ENCODE results near the gene UFSP1.
A peak's percentile ranks its signal among the peaks of the same experiment; 100 is the strongest.

The UFSP1 gene

GRCh38 chr7:100880645-100881044, 8.9 kb downstream of the UFSP1 start:
- DNase-seq = no peak

GRCh38 chr7:100879685-100880261, 9.7 kb downstream of the UFSP1 start:
- DNase-seq = no peak

- no peak for DNase-seq
These were observed 10.8 kb downstream of the UFSP1 start for GRCh38 chr7:100878685-100879084.

GRCh38 chr7:100878013-100878412, 11.5 kb downstream of the UFSP1 start:
- DNase-seq = no peak

- peak; percentile 50 for DNase-seq
These were observed 14.2 kb downstream of the UFSP1 start for GRCh38 chr7:100875356-100875751.

- DNase-seq = peak; percentile 100
These were observed 14.7 kb downstream of the UFSP1 start, which contains the start of gene SRRT for GRCh38 chr7:100874577-100875355. SRRT (plus strand) TSS chr7:100875103; CDS start chr7:100875591, 488 bp downstream.

- DNase-seq = peak; percentile 45
These were observed 15.3 kb downstream of the UFSP1 start for GRCh38 chr7:100874300-100874576.

GRCh38 chr7:100873599-100874299, 15.8 kb downstream of the UFSP1 start:
- DNase-seq = no peak

- no peak for DNase-seq
These were observed 21.6 kb downstream of the UFSP1 start for GRCh38 chr7:100867776-100868485.

GRCh38 chr7:100867040-100867775, 22.3 kb downstream of the UFSP1 start, which contains the start of gene TRIP6:
TRIP6 (plus strand) TSS chr7:100867387; CDS start chr7:100867498, 111 bp downstream.
- DNase-seq = peak; percentile 45

- no peak for DNase-seq
These were observed 22.8 kb downstream of the UFSP1 start for GRCh38 chr7:100866729-100867039.

- DNase-seq = peak; percentile 63
These were observed 23.4 kb downstream of the UFSP1 start for GRCh38 chr7:100865938-100866728.

- no peak for DNase-seq
These were observed 24.1 kb downstream of the UFSP1 start for GRCh38 chr7:100865372-100865911.

- no peak for DNase-seq
These were observed 25.2 kb downstream of the UFSP1 start for GRCh38 chr7:100864263-100864845.

- no peak for DNase-seq
These were observed 26.0 kb downstream of the UFSP1 start for GRCh38 chr7:100863406-100863950.

GRCh38 chr7:100861616-100861985, 27.9 kb downstream of the UFSP1 start:
- no peak for DNase-seq

- no peak for DNase-seq
These were observed 28.6 kb downstream of the UFSP1 start for GRCh38 chr7:100860702-100861615.

GRCh38 chr7:100859856-100860255, 29.7 kb downstream of the UFSP1 start:
- DNase-seq = no peak

GRCh38 chr7:100856871-100857282, 32.6 kb downstream of the UFSP1 start:
- DNase-seq = no peak

- no peak for DNase-seq
These were observed 34.0 kb downstream of the UFSP1 start for GRCh38 chr7:100855515-100855914.

All from NCI-H69 (cell line).